Measurements from ENCODE around the gene LAMTOR4. TPM values are rescaled to one million over a fixed set of nuclear protein-coding genes. Genes with fewer than 3 reads are reported as not detected.

LAMTOR4 gene
- total and polyA plus RNA-seq, 10 of the 15 experiments (the other 5 are each of a cell fraction or from before 2014, with no cell fraction given), result 73.4 to 297 (median 196) TPM

GRCh38 chr7:100119970-100120732, 28.6 kb upstream of the LAMTOR4 start (continued):
- TF ChIP-seq RB1 (IDR thresholded peaks at IDR 0.05; ENCODE audit: borderline replicate concordance), result no peak
- TF ChIP-seq USF1 (IDR thresholded peaks at IDR 0.05; ENCODE audit: borderline replicate concordance, extremely low read length, insufficient read depth, low read depth, low read length), result no peak
- TF ChIP-seq ZBTB11 (CRISPR knock-in tag; IDR thresholded peaks at IDR 0.05), result no peak
- TF ChIP-seq TBL1XR1 (IDR thresholded peaks at IDR 0.05; ENCODE audit: low read depth, low read length), result 0 out of 2 replicates have a peak, but pooled peaks have one; percentile 45
- no peak for TF ChIP-seq CHD1 (IDR thresholded peaks at IDR 0.05; ENCODE audit: low read depth, low read length)
- peak; percentile 37; the same call in 1 of the 2 replicates for TF ChIP-seq YY1 (IDR thresholded peaks at IDR 0.05; ENCODE audit: low read depth, low read length)
- TF ChIP-seq BHLHE40 (IDR thresholded peaks at IDR 0.05; ENCODE audit: borderline replicate concordance in 1 of 2, low read depth in 2 of 2, low read length in 1 of 2), result 0 out of 4 replicates have a peak, but pooled peaks of 1 of the 2 experiments have one; percentile 54

Data from GM12878 (cell line).